ENCODE results near the gene BAG3. TPM values are rescaled to one million over a fixed set of nuclear protein-coding genes. Genes with fewer than 3 reads are reported as not detected.

BAG3 gene
- total and polyA plus RNA-seq, 2 donors from 2014 or later: 42.0 to 54.9 TPM

DNA sequence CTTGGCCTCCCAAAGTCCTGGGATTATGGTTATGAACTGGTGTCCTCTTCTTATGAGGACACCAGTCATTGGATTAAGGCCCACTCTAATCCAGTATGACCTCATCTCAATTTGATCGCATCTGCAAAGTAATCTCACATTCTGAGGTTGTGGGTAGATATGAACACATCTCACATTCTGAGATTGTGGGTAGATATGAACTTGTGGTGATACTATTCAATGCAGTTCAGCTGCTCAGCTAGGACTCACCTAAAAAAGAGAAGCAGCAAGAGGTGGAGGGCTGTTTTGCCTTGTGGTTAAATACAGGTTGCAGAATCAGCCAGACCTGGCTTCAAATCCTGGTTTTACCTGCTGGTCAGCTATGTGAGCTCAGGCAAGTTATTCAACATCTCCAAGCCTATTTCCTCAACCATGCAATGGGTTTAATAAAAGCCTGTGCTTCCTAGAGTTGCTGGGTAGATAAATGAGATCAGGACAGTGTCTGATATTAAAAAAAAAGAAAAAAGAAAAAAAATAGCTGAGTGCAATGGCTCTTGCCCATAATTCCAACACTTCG is 8.5 kb upstream of the BAG3 start:
- H3K4me3 ChIP-seq (ENCODE audit: low read length in 3 of 3): no peak overlapping the region
- H3K9ac ChIP-seq (ENCODE audit: low read length in 3 of 3): no peak overlapping the region
- no peaks in the 10 kb centered on the region for H3K9me3 ChIP-seq (ENCODE audit: control insufficient read depth in 2 of 3, insufficient read depth in 1 of 3, low read length in 3 of 3)
- DNase-seq: no peak
- no peak overlapping the region for H3K27ac ChIP-seq (ENCODE audit: low read depth in 2 of 2, low read length in 2 of 2)
- intact Hi-C loops (cut with DNase I): no loop called here
- no peak for FAIRE-seq
- TF ChIP-seq, protein P1, sequence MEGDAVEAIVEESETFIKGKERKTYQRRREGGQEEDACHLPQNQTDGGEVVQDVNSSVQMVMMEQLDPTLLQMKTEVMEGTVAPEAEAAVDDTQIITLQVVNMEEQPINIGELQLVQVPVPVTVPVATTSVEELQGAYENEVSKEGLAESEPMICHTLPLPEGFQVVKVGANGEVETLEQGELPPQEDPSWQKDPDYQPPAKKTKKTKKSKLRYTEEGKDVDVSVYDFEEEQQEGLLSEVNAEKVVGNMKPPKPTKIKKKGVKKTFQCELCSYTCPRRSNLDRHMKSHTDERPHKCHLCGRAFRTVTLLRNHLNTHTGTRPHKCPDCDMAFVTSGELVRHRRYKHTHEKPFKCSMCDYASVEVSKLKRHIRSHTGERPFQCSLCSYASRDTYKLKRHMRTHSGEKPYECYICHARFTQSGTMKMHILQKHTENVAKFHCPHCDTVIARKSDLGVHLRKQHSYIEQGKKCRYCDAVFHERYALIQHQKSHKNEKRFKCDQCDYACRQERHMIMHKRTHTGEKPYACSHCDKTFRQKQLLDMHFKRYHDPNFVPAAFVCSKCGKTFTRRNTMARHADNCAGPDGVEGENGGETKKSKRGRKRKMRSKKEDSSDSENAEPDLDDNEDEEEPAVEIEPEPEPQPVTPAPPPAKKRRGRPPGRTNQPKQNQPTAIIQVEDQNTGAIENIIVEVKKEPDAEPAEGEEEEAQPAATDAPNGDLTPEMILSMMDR (IDR thresholded peaks at IDR 0.05; ENCODE audit: borderline replicate concordance, extremely low read depth, insufficient read depth): no peak
- H3K27me3 ChIP-seq (ENCODE audit: control insufficient read depth, insufficient read depth, low read length): no peaks in the 10 kb centered on the region
- peaks cover 0 to 6% (median 0%) of the 10 kb centered on the region in 3 donors for H3K4me1 ChIP-seq (ENCODE audit: control insufficient read depth in 2 of 3, insufficient read depth in 2 of 3, low read depth in 1 of 3, low read length in 3 of 3)
- no peaks in the 10 kb centered on the region for H3K36me3 ChIP-seq (ENCODE audit: control insufficient read depth in 2 of 3, insufficient read depth in 3 of 3, low read length in 3 of 3)

DNA sequence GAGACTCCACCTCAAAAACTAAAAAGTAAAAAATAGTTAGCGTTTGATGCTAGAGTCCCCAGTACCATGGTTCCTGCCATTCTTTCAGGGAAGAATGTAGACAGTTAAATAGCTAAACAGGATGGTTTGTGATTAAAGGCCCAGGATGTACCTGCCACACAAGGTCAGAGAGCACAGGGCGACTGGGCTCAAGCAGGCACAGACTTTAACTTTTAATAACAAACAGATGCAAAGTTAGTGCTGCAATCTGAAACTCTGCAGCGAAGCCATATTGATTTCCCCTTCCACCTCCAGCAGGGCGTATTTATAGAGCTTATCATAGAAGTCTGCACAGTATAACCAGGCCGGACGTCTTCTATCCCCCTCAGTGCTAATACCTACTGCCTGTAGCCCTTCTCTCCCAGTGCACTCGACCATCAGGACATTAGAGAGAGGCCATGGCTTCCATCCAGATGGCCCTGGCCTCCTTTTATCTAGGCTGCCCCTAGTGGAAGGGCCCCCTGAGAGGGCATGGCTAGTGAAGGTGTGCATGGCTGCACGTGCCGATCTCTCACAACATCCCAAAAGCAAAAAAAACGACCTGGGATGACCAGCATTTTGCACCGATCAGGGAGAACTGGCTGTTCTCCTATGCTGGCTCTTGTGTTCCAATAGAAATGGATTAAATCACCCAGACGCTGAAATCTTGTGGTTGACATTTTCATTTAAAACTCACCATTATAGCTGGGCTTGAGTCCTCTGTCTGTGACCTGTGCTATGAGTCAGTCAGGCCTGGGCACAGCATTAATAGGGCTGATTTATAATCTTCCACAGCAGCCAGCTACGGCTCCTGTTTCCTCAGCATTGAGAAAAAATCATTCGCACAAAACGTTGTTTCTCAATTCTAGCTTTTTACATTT is 7.6 kb upstream of the BAG3 start:
- FAIRE-seq (no peak), DNase-seq (peak in 1 of 5 donors; percentile 32)
- Histone ChIP-seq H3K4me3 (ENCODE audit: low read length in 3 of 3) (no peak overlapping the region), H3K27ac (ENCODE audit: low read depth in 2 of 2, low read length in 2 of 2) (no peak overlapping the region), H3K4me1 (ENCODE audit: control insufficient read depth in 2 of 3, insufficient read depth in 2 of 3, low read depth in 1 of 3, low read length in 3 of 3) (peaks cover 0 to 6% (median 0%) of the 10 kb centered on the region in 3 donors), H3K9me3 (ENCODE audit: control insufficient read depth in 2 of 3, insufficient read depth in 1 of 3, low read length in 3 of 3) (no peaks in the 10 kb centered on the region), H3K9ac (ENCODE audit: low read length in 3 of 3) (no peak overlapping the region), H3K27me3 (ENCODE audit: control insufficient read depth, insufficient read depth, low read length) (no peaks in the 10 kb centered on the region), H3K36me3 (ENCODE audit: control insufficient read depth in 2 of 3, insufficient read depth in 3 of 3, low read length in 3 of 3) (no peaks in the 10 kb centered on the region)
- TF ChIP-seq, protein P1 (IDR thresholded peaks at IDR 0.05; ENCODE audit: borderline replicate concordance, extremely low read depth, insufficient read depth): no peak
- intact Hi-C loops (cut with DNase I): no loop called here

- DNase-seq (no peak), FAIRE-seq (no peak)
- Histone ChIP-seq H3K9ac (ENCODE audit: low read length in 3 of 3) (no peak overlapping the region), H3K9me3 (ENCODE audit: control insufficient read depth in 2 of 3, insufficient read depth in 1 of 3, low read length in 3 of 3) (no peaks in the 10 kb centered on the region), H3K27me3 (ENCODE audit: control insufficient read depth, insufficient read depth, low read length) (no peaks in the 10 kb centered on the region), H3K4me3 (ENCODE audit: low read length in 3 of 3) (no peak overlapping the region), H3K4me1 (ENCODE audit: control insufficient read depth in 2 of 3, insufficient read depth in 2 of 3, low read depth in 1 of 3, low read length in 3 of 3) (peaks cover 0 to 6% (median 0%) of the 10 kb centered on the region in 3 donors), H3K36me3 (ENCODE audit: control insufficient read depth in 2 of 3, insufficient read depth in 3 of 3, low read length in 3 of 3) (no peaks in the 10 kb centered on the region), H3K27ac (ENCODE audit: low read depth in 2 of 2, low read length in 2 of 2) (no peak overlapping the region)
- intact Hi-C loops (cut with DNase I): no loop called here
- TF ChIP-seq, protein P1 (IDR thresholded peaks at IDR 0.05; ENCODE audit: borderline replicate concordance, extremely low read depth, insufficient read depth): no peak
Observed at GRCh38 chr10:119644205-119644814, 6.9 kb upstream of the BAG3 start.

Data from kidney (tissue), 14 donors.